Transverse colon (tissue), 3 donors: ENCODE results near the gene TMEM200B.

Experiments
- EP300 ChIP-seq: sonication (generic); formaldehyde crosslinking; IDR thresholded peaks from one replicate; pipeline ENCODE4 v1.6.1; 2017; ENCODE audit warnings: antibody characterized with exemption, low read depth
- POLR2A ChIP-seq: fragments of 450-650 bp; IDR thresholded peaks from one replicate; pipeline ENCODE4 v1.6.1; 2016; ENCODE audit warnings: antibody characterized with exemption, mild to moderate bottlenecking, moderate library complexity
- TF ChIP-seq, protein P1 (sequence below), 5 experiments: fragments of 200-600 bp in 3 of 5; fragments of 450-650 bp in 2 of 5; sonication (generic) in 3 of 5; IDR thresholded peaks; 1 replicate in 2 of 5; 2 replicates in 3 of 5; pipeline ENCODE4 v1.5.1; 2016 to 2017; ENCODE audit warnings: antibody characterized with exemption in 5 of 5, inconsistent platforms in 3 of 5, mild to moderate bottlenecking in 2 of 5, moderate library complexity in 1 of 5

DNA sequence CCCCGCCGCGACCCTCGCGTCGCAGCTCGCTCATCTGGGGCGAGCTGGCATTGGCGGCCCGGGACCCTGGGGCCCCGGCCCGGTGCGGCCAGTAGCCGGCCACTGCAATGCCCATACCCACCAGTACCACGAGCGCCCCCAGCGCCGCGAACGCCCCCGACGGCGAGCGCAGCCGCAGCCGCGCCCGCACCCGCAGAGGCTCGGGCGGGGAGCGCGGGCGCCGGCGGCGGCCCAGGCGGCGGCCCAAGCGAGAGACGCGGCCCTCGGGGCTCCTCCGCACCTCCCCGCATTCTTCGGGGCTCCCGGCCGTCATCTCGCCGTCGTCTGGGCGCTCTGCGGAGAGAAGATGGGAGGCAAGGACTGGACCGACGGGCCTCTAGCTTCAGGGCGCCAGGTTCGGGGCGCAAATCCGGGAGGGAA lies 2.2 kb downstream of the TMEM200B start:
- TF ChIP-seq EP300 (no peak), POLR2A (no peak)
- TF ChIP-seq, protein P1, sequence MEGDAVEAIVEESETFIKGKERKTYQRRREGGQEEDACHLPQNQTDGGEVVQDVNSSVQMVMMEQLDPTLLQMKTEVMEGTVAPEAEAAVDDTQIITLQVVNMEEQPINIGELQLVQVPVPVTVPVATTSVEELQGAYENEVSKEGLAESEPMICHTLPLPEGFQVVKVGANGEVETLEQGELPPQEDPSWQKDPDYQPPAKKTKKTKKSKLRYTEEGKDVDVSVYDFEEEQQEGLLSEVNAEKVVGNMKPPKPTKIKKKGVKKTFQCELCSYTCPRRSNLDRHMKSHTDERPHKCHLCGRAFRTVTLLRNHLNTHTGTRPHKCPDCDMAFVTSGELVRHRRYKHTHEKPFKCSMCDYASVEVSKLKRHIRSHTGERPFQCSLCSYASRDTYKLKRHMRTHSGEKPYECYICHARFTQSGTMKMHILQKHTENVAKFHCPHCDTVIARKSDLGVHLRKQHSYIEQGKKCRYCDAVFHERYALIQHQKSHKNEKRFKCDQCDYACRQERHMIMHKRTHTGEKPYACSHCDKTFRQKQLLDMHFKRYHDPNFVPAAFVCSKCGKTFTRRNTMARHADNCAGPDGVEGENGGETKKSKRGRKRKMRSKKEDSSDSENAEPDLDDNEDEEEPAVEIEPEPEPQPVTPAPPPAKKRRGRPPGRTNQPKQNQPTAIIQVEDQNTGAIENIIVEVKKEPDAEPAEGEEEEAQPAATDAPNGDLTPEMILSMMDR (IDR thresholded peaks at IDR 0.05) = peak in 3 of 5 experiments; percentile 3 to 15 (median 5)
